ENCODE data around the gene ERICH6.

Gene ERICH6

DNA sequence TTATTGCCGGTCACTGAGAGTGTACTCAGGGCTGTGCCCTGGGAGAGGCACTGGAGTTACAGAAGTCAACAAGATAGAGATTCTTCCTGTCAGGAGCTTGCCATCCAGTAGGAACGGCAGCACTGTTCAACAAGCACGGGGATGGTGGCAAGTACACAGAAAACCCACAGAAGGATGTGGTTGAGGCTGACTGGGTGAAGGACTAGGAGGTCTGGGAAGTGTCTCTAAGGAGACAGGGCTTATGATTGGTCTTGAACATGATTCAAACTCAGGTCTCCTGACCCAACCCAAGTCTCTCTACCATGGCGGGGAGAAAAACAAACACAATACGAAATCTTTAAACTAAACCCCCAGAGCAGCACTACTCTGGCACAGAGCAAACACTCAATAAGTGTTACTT, 37.6 kb downstream of the ERICH6 start:
- H3K9me3 ChIP-seq (ENCODE audit: severe bottlenecking) = no peaks in the 10 kb centered on the region
- no peaks in the 10 kb centered on the region for H3K36me3 ChIP-seq (ENCODE audit: low read depth)
- ATAC-seq (ENCODE audit: low read depth) (no peak), DNase-seq (ENCODE audit: low spot score) (no peak)
- peaks cover 8% of the 10 kb centered on the region for H3K27me3 ChIP-seq (ENCODE audit: insufficient read depth, poor library complexity, severe bottlenecking)
- no peaks in the 10 kb centered on the region for H3K4me1 ChIP-seq (ENCODE audit: insufficient read depth, poor library complexity, severe bottlenecking)
- no peak overlapping the region for H3K4me3 ChIP-seq (ENCODE audit: severe bottlenecking)
- TF ChIP-seq, protein P1, sequence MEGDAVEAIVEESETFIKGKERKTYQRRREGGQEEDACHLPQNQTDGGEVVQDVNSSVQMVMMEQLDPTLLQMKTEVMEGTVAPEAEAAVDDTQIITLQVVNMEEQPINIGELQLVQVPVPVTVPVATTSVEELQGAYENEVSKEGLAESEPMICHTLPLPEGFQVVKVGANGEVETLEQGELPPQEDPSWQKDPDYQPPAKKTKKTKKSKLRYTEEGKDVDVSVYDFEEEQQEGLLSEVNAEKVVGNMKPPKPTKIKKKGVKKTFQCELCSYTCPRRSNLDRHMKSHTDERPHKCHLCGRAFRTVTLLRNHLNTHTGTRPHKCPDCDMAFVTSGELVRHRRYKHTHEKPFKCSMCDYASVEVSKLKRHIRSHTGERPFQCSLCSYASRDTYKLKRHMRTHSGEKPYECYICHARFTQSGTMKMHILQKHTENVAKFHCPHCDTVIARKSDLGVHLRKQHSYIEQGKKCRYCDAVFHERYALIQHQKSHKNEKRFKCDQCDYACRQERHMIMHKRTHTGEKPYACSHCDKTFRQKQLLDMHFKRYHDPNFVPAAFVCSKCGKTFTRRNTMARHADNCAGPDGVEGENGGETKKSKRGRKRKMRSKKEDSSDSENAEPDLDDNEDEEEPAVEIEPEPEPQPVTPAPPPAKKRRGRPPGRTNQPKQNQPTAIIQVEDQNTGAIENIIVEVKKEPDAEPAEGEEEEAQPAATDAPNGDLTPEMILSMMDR (IDR thresholded peaks at IDR 0.05; ENCODE audit: poor library complexity, severe bottlenecking) = no peak
- H3K27ac ChIP-seq (ENCODE audit: poor library complexity, severe bottlenecking) = no peak overlapping the region

DNA sequence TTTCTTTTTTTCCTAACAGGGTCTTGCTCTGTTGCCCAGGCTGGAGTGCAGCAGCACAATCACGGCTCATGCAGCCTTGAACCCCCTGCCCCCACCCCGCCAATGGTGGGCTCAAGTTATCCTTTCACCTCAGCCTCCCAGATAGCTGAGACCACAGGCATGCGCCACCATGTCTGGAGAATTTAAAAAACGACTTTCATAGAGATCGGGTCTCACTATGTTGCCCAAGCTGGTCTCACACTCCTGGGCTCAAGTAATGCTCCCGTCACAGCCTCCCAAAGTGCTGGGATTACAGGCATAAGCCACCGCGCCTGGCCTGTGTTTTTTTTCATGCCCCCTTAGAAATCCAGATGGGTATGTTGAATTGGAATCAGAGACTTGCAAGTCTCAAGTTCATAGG, 40.3 kb downstream of the ERICH6 start:
- TF ChIP-seq, protein P1 (IDR thresholded peaks at IDR 0.05; ENCODE audit: poor library complexity, severe bottlenecking) = no peak
- Histone ChIP-seq H3K9me3 (ENCODE audit: severe bottlenecking) (no peaks in the 10 kb centered on the region), H3K27ac (ENCODE audit: poor library complexity, severe bottlenecking) (no peak overlapping the region), H3K27me3 (ENCODE audit: insufficient read depth, poor library complexity, severe bottlenecking) (peaks cover 5% of the 10 kb centered on the region), H3K4me1 (ENCODE audit: insufficient read depth, poor library complexity, severe bottlenecking) (no peaks in the 10 kb centered on the region), H3K4me3 (ENCODE audit: severe bottlenecking) (no peak overlapping the region), H3K36me3 (ENCODE audit: low read depth) (no peaks in the 10 kb centered on the region)
- DNase-seq (ENCODE audit: low spot score) (no peak), ATAC-seq (ENCODE audit: low read depth) (no peak)

DNA sequence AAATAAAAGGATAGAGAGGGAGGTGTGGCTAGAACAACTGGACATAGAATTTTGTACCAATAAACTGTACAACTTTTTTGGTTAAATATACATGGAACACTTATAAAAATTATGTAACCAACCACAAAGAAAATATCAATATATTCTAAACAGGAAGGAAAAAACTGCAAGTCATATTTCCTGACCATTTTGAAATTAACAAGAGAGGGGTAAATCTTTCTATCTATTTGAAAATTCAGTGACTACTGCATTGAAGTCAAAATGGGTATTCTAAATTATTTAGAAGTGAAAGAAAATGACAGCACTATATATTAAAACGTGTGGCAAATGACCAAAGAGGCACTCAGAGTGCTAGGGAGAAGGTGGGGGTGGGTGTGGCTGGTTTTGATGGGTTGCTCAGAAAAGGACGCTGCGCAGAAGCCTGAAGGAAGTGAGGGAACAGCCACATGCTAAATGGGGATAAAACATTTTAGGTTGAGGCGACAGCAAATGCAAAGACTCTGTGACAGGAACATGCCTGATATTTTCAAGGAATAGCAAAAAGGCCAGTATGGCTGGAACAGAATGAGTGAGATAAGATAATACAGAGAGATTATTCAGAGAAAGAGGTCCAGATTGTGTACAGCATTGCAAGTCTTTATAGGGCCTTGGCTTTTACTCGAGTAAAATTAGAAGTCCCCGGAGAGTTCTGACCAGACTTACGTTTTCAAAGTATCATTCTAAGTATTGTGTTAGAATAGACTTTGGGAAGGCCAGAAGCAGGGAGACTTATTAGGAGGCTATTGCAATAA, 41.1 kb downstream of the ERICH6 start:
- TF ChIP-seq, protein P1 (IDR thresholded peaks at IDR 0.05; ENCODE audit: poor library complexity, severe bottlenecking) = no peak
- no peaks in the 10 kb centered on the region for H3K36me3 ChIP-seq (ENCODE audit: low read depth)
- no peaks in the 10 kb centered on the region for H3K4me1 ChIP-seq (ENCODE audit: insufficient read depth, poor library complexity, severe bottlenecking)
- no peak overlapping the region for H3K27ac ChIP-seq (ENCODE audit: poor library complexity, severe bottlenecking)
- H3K27me3 ChIP-seq (ENCODE audit: insufficient read depth, poor library complexity, severe bottlenecking) = no peaks in the 10 kb centered on the region
- DNase-seq (ENCODE audit: low spot score) (no peak), ATAC-seq (ENCODE audit: low read depth) (no peak)
- no peaks in the 10 kb centered on the region for H3K9me3 ChIP-seq (ENCODE audit: severe bottlenecking)
- no peak overlapping the region for H3K4me3 ChIP-seq (ENCODE audit: severe bottlenecking)

DNA sequence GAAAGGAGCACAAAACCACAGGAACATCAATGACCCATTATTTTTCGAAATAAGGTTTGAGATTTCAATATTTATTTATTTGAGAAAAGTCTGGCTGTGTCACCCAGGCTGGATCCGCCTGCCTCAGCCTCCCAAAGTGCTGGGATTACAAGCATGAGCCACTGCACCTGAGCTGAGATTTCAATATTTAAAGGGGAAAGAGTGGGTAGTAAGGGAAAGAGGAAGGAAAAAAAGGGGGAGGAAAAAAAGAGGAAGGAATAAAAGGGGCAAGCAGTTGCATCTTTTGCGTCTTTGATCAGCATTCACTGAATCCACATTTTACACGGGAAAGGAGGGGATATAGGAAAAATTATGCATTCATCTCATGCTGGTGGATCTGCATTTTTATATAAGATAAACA, 47.4 kb downstream of the ERICH6 start:
- TF ChIP-seq, protein P1 (IDR thresholded peaks at IDR 0.05; ENCODE audit: poor library complexity, severe bottlenecking) = no peak
- H3K27me3 ChIP-seq (ENCODE audit: insufficient read depth, poor library complexity, severe bottlenecking) = no peaks in the 10 kb centered on the region
- no peak overlapping the region for H3K27ac ChIP-seq (ENCODE audit: poor library complexity, severe bottlenecking)
- no peak overlapping the region for H3K4me3 ChIP-seq (ENCODE audit: severe bottlenecking)
- ATAC-seq (ENCODE audit: low read depth) (no peak), DNase-seq (ENCODE audit: low spot score) (no peak)
- H3K4me1 ChIP-seq (ENCODE audit: insufficient read depth, poor library complexity, severe bottlenecking) = no peaks in the 10 kb centered on the region
- no peaks in the 10 kb centered on the region for H3K36me3 ChIP-seq (ENCODE audit: low read depth)
- H3K9me3 ChIP-seq (ENCODE audit: severe bottlenecking) = no peaks in the 10 kb centered on the region

GRCh38 chr3:150653110-150653561, 50.6 kb downstream of the ERICH6 start:
- ATAC-seq (ENCODE audit: low read depth) = no peak
- no peak for DNase-seq (ENCODE audit: low spot score)
- TF ChIP-seq, protein P1 (IDR thresholded peaks at IDR 0.05; ENCODE audit: poor library complexity, severe bottlenecking) = no peak

More at GRCh38 chr3:150653110-150653561, 50.6 kb downstream of the ERICH6 start:
- H3K27me3 ChIP-seq (ENCODE audit: insufficient read depth, poor library complexity, severe bottlenecking) = no peaks in the 10 kb centered on the region
- H3K4me1 ChIP-seq (ENCODE audit: insufficient read depth, poor library complexity, severe bottlenecking) = no peaks in the 10 kb centered on the region
- H3K4me3 ChIP-seq (ENCODE audit: severe bottlenecking) = no peak overlapping the region
- no peak overlapping the region for H3K27ac ChIP-seq (ENCODE audit: poor library complexity, severe bottlenecking)
- H3K36me3 ChIP-seq (ENCODE audit: low read depth) = no peaks in the 10 kb centered on the region
- H3K9me3 ChIP-seq (ENCODE audit: severe bottlenecking) = no peaks in the 10 kb centered on the region

Data from RWPE2 (cell line).